H9 (cell line): ENCODE data around the gene PKD2L1. TPM values are rescaled to one million over a fixed set of nuclear protein-coding genes. Genes with fewer than 3 reads are reported as not detected.

ENCODE experiments used
- DNase-seq: peaks from one replicate; pipeline ENCODE4 v3.0.0-alpha.2; 2017
- H2AFZ ChIP-seq: one replicate; pipeline ENCODE4 v1.6.1; 2013; ENCODE audit warnings: mild to moderate bottlenecking, low read length, control low read depth, moderate library complexity
- H2AK5ac ChIP-seq: 2 replicates; pipeline ENCODE4 v1.6.1; 2013; ENCODE audit warnings: low read length, control low read depth, mixed read lengths; ENCODE audit not compliant: insufficient read length
- H2BK120ac ChIP-seq: one replicate; pipeline ENCODE4 v1.6.1; 2013; ENCODE audit warnings: low read depth, mild to moderate bottlenecking, low read length, control low read depth, inconsistent platforms; ENCODE audit not compliant: poor library complexity, severe bottlenecking
- H2BK12ac ChIP-seq: 2 replicates; pipeline ENCODE4 v1.6.1; 2013; ENCODE audit warnings: low read length, control low read depth, mixed read lengths, low read depth; ENCODE audit not compliant: insufficient read length
- H2BK15ac ChIP-seq: 2 replicates; pipeline ENCODE4 v1.6.1; 2013; ENCODE audit warnings: low read depth, low read length, control low read depth
- H2BK20ac ChIP-seq: one replicate; pipeline ENCODE4 v1.6.1; 2013; ENCODE audit warnings: low read depth, mild to moderate bottlenecking, low read length, control low read depth, inconsistent platforms; ENCODE audit not compliant: poor library complexity, severe bottlenecking
- H2BK5ac ChIP-seq: 2 replicates; pipeline ENCODE4 v1.6.1; 2013; ENCODE audit warnings: low read length, control low read depth, mixed read lengths; ENCODE audit not compliant: insufficient read length
- H3K14ac ChIP-seq: 2 replicates; pipeline ENCODE4 v1.6.1; 2013; ENCODE audit warnings: low read length, control low read depth; ENCODE audit not compliant: insufficient read depth
- H3K18ac ChIP-seq: 2 replicates; pipeline ENCODE4 v1.6.1; 2013; ENCODE audit warnings: low read depth, mild to moderate bottlenecking, mixed read lengths, low read length, control low read depth; ENCODE audit not compliant: insufficient read length
- H3K23ac ChIP-seq: 2 replicates; pipeline ENCODE4 v1.6.1; 2013; ENCODE audit warnings: low read length, control low read depth, mixed read lengths, low read depth; ENCODE audit not compliant: insufficient read length
- H3K23me2 ChIP-seq: 2 replicates; pipeline ENCODE4 v1.6.1; 2013; ENCODE audit warnings: low read depth, mild to moderate bottlenecking, mixed read lengths, low read length, control low read depth; ENCODE audit not compliant: insufficient read length, poor library complexity, severe bottlenecking
- H3K27ac ChIP-seq: 2 replicates; pipeline ENCODE4 v1.5.1; 2013; ENCODE audit warnings: low read length, control low read depth, mixed read lengths, low read depth; ENCODE audit not compliant: insufficient read length
- H3K27me3 ChIP-seq: 2 replicates; pipeline ENCODE4 v1.6.1; 2013; ENCODE audit warnings: low read length, control low read depth, inconsistent platforms; ENCODE audit not compliant: insufficient read depth
- H3K4ac ChIP-seq: 2 replicates; pipeline ENCODE4 v1.6.1; 2013; ENCODE audit warnings: low read depth, mild to moderate bottlenecking, control low read depth, inconsistent platforms, low read length, moderate library complexity
- H3K4me1 ChIP-seq: 2 replicates; pipeline ENCODE4 v1.6.1; 2013; ENCODE audit warnings: low read length, control low read depth, inconsistent platforms; ENCODE audit not compliant: insufficient read depth
- H3K4me2 ChIP-seq: 2 replicates; pipeline ENCODE4 v1.6.1; 2013; ENCODE audit warnings: low read length, control low read depth, mixed read lengths; ENCODE audit not compliant: insufficient read length, insufficient read depth
- H3K56ac ChIP-seq: 2 replicates; pipeline ENCODE4 v1.6.1; 2013; ENCODE audit warnings: low read depth, mild to moderate bottlenecking, mixed read lengths, low read length, control low read depth; ENCODE audit not compliant: insufficient read length
- H3K79me1 ChIP-seq: 2 replicates; pipeline ENCODE4 v1.6.1; 2013; ENCODE audit warnings: low read depth, mild to moderate bottlenecking, moderate library complexity, low read length, control low read depth, inconsistent platforms; ENCODE audit not compliant: insufficient read depth, poor library complexity, severe bottlenecking
- H3K79me2 ChIP-seq: 2 replicates; pipeline ENCODE4 v1.6.1; 2013; ENCODE audit warnings: low read length, control low read depth, inconsistent platforms; ENCODE audit not compliant: insufficient read depth
- H3K9ac ChIP-seq: 2 replicates; pipeline ENCODE4 v1.6.1; 2013; ENCODE audit warnings: low read length, control low read depth, mixed read lengths; ENCODE audit not compliant: insufficient read length; ENCODE audit errors: extremely low read depth
- H3K9me3 ChIP-seq: one replicate; pipeline ENCODE4 v1.6.1; 2013; ENCODE audit warnings: low read depth, low read length, inconsistent platforms; ENCODE audit not compliant: control insufficient read depth
- H3T11ph ChIP-seq: one replicate; pipeline ENCODE4 v1.6.1; 2013; ENCODE audit warnings: mild to moderate bottlenecking, low read length, control low read depth, inconsistent platforms
- H4K20me1 ChIP-seq: one replicate; pipeline ENCODE4 v1.6.1; 2013; ENCODE audit not compliant: control insufficient read depth, insufficient read length, insufficient read depth
- H4K5ac ChIP-seq: 2 replicates; pipeline ENCODE4 v1.6.1; 2013; ENCODE audit warnings: low read depth, mild to moderate bottlenecking, mixed read lengths, low read length, control low read depth; ENCODE audit not compliant: insufficient read length
- H4K8ac ChIP-seq: replicated peaks from 2 replicates; pipeline ENCODE4 v1.6.1; 2013; ENCODE audit warnings: low read length, control low read depth, mixed read lengths, low read depth; ENCODE audit not compliant: insufficient read length
- H4K91ac ChIP-seq: 2 replicates; pipeline ENCODE4 v1.6.1; 2013; ENCODE audit warnings: low read depth, mild to moderate bottlenecking, moderate library complexity, mixed read lengths, low read length, control low read depth; ENCODE audit not compliant: insufficient read length
- H3K27ac Mint-ChIP-seq, 3 experiments: 2 replicates in 2 of 3; 3 replicates in 1 of 3; pipeline ENCODE4 v1.8.0; 2020 to 2021; ENCODE audit warnings: mixed read lengths in 3 of 3, mild to moderate bottlenecking in 1 of 3, moderate library complexity in 1 of 3
- H3K27me3 Mint-ChIP-seq: 2 replicates; pipeline ENCODE4 v1.8.0; 2021; ENCODE audit warnings: low read depth, mild to moderate bottlenecking, moderate library complexity, mixed read lengths
- H3K36me3 Mint-ChIP-seq, 3 experiments: 2 replicates in 2 of 3; 3 replicates in 1 of 3; pipeline ENCODE4 v1.8.0; 2020 to 2021; ENCODE audit warnings: low read depth in 3 of 3, mixed read lengths in 3 of 3; ENCODE audit not compliant: insufficient read depth in 1 of 3
- H3K4me1 Mint-ChIP-seq, 2 experiments: 2 replicates each; pipeline ENCODE4 v1.8.0; 2020; ENCODE audit warnings: mixed read lengths in 2 of 2
- H3K4me3 Mint-ChIP-seq, 2 experiments: 2 replicates in 1 of 2; 3 replicates in 1 of 2; pipeline ENCODE4 v1.8.0; 2020 to 2021; ENCODE audit warnings: mild to moderate bottlenecking in 2 of 2, mixed read lengths in 2 of 2, moderate library complexity in 1 of 2
- H3K9me3 Mint-ChIP-seq, 2 experiments: 2 replicates in 1 of 2; 3 replicates in 1 of 2; pipeline ENCODE4 v1.8.0; 2020; ENCODE audit warnings: mild to moderate bottlenecking in 2 of 2, mixed read lengths in 2 of 2, moderate library complexity in 1 of 2
- WGBS: extraction: QIAGEN DNeasy Blood & Tissue Kit; methylation state at CpG from one replicate; pipeline ENCODE4 v1.1.7; 2013; ENCODE audit warnings: missing lambda C conversion rate, low lambda C conversion rate, mixed read lengths; ENCODE audit not compliant: insufficient read length; ENCODE audit errors: extremely low coverage; 5-methylcytosine and 5-hydroxymethylcytosine counted together
- total RNA-seq: library from RNA; stranded (reverse); gene quantifications from 2 replicates; pipeline ENCODE4 v1.2.1, GENCODE V29; 2021
- TF ChIP-seq, protein P1 (sequence below): fragments of 200-600 bp; sonication (generic); conservative IDR thresholded peaks from 3 replicates; pipeline ENCODE4 v1.8.0; 2021; ENCODE audit warnings: antibody characterized with exemption, mild to moderate bottlenecking

Gene PKD2L1
- total RNA-seq, 1 experiment from 2014 or later = 0.20 TPM

DNA sequence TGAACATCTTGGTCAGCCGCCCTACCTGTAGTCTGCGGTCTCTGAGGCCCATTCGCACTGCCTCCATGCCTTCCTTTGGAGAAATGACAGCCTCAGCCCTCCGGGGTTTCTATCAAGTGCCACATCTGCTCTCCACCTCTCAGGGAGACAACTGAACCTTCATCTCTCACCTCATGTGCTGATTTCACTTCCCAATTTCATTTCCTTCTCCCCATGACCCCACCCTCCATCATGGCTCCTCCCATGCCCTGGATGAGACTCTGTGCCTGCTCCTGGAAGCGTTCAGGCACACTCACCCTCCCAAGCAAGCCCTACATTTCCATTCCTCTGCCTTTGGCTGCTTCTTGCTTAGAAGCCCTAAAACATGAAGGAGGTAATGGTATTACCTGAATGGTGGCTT, 9.2 kb upstream of the PKD2L1 start:
- no peak overlapping the region for H4K91ac ChIP-seq
- no peak overlapping the region for H2BK15ac ChIP-seq
- Mint-ChIP-seq H3K36me3 (no peaks in the 10 kb centered on the region; a peak in 1 of 7 replicates), H3K27me3 (peaks cover 5% of the 10 kb centered on the region), H3K4me3 (no peak overlapping the region), H3K4me1 (peaks cover 21% of the 10 kb centered on the region in 2 experiments), H3K27ac (no peak overlapping the region), H3K9me3 (no peaks in the 10 kb centered on the region)
- WGBS = no CpG with 5 or more reads among the region's 5 CpGs
- H3K56ac ChIP-seq = no peak overlapping the region
- H2AK5ac ChIP-seq = no peak overlapping the region
- no peaks in the 10 kb centered on the region for H4K20me1 ChIP-seq
- H3K14ac ChIP-seq = no peak overlapping the region
- H2BK5ac ChIP-seq = no peak overlapping the region
- no peaks in the 10 kb centered on the region for H3K79me1 ChIP-seq
- H4K8ac ChIP-seq = no peak overlapping the region
- H2BK120ac ChIP-seq = no peak overlapping the region
- no peak overlapping the region for H4K5ac ChIP-seq
- no peak overlapping the region for H3K9ac ChIP-seq
- no peak overlapping the region for H3K23ac ChIP-seq
- TF ChIP-seq, protein P1, sequence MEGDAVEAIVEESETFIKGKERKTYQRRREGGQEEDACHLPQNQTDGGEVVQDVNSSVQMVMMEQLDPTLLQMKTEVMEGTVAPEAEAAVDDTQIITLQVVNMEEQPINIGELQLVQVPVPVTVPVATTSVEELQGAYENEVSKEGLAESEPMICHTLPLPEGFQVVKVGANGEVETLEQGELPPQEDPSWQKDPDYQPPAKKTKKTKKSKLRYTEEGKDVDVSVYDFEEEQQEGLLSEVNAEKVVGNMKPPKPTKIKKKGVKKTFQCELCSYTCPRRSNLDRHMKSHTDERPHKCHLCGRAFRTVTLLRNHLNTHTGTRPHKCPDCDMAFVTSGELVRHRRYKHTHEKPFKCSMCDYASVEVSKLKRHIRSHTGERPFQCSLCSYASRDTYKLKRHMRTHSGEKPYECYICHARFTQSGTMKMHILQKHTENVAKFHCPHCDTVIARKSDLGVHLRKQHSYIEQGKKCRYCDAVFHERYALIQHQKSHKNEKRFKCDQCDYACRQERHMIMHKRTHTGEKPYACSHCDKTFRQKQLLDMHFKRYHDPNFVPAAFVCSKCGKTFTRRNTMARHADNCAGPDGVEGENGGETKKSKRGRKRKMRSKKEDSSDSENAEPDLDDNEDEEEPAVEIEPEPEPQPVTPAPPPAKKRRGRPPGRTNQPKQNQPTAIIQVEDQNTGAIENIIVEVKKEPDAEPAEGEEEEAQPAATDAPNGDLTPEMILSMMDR = no peak
- H2BK12ac ChIP-seq = no peak overlapping the region
- H3K27ac ChIP-seq = no peak overlapping the region
- no peaks in the 10 kb centered on the region for H3K9me3 ChIP-seq
- no peaks in the 10 kb centered on the region; the same call in 1 of the 2 replicates for H3K4me1 ChIP-seq
- no peak overlapping the region for H2BK20ac ChIP-seq
- H3T11ph ChIP-seq = no peak overlapping the region
- no peak overlapping the region for H2AFZ ChIP-seq
- no peaks in the 10 kb centered on the region for H3K79me2 ChIP-seq
- H3K4ac ChIP-seq = no peak overlapping the region
- H3K27me3 ChIP-seq = no peaks in the 10 kb centered on the region
- no peak for DNase-seq
- H3K4me2 ChIP-seq = no peak overlapping the region
- no peak overlapping the region for H3K18ac ChIP-seq
- no peaks in the 10 kb centered on the region for H3K23me2 ChIP-seq
